HG03565 (cell line): ENCODE measurements around the gene TOMT.

Experiments used
- ATAC-seq: cut with Tn5 transposase; IDR thresholded peaks from one replicate; pipeline ENCODE4 v1.9.1; 2021; ENCODE audit warnings: mild to moderate bottlenecking, moderate library complexity; ENCODE audit not compliant: unreplicated experiment

TOMT gene

DNA sequence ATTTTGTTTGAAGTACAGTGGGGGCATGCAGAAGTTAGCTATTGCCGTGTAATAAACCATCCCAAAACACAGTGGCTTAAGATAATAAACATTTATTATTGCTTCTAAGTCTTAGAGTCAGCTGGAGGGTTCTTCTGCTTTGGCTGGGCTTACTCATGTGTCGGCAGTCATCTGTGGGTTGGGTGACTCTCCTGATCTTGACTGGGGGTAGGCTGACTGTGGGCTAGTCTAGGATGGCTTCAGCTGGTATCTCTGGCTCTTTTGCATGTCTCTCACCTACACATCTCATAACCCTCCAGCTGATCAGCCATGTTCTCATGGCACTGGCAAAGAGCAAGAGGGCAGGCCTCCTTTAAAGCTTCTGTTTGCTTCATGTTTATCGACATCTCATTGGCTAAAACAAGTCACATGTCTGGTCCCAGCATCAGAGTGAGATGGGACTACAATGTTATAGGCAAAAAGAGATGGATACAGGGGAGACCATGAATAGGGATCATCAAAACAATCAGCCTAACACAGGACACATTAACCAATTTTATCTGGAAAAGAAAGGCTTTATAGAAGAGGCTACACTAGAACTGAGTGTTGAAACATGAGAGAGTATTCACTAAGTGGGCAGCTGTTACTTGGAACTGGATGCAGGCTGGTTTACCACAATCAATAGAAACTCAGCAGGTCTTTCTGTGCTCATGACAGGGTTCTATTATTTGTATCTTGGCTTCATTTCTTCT lies 19.9 kb upstream of the TOMT start:
- ATAC-seq: no peak

DNA sequence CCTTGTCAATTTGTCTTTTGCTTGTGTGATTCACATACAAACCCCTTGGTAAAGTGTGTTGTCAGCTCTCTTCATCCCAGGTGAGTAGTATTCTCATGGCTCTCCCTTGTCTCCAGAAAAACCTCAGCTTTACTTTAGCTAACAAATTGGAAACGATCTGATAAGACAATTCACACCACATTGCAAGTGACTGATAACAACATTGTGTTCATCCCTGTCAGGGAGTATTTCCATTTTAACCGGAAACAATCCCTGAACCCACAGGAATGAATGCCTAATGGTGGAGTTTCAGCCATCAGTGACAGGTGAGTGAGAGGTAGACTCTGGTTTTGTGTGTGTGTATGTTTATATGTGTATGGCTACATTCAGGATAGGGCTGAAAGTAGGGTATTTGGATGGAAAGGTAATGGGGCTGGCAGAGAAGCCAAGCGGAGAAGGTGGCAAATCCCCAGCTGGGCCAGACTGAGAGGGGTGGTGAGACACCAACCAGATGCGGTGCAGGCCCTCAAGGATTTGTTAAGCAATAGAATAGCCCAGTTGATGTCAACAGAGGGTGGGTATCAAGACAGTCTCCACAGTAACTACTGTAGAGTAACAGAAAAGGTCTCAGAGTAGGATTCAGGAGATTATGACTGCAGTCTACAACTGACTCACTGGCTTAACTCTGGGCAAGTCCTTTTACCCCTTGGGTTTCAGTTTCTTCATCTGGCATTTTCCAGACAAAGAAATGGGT lies 17.5 kb upstream of the TOMT start:
- no peak for ATAC-seq

DNA sequence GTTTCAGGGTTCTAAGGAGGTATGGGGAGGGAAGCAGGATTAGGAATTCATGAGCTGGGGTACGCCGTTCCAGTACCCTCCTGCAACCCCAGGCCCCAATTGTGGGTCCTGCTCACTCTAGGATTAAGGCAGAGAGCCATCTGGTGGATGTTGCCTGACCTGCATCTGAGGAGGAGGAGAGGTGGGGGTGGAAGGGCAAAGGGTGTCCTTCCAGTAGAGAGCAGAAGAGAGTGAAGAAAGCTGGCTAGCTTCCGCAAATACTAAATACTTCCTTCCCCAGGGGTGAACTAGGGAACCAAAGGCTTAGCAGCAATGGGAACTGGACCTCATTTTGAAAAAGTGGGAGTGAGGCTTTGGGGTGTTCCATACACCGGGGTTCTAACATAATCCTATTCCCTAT lies 14.4 kb upstream of the TOMT start:
- peak; percentile 46 for ATAC-seq

DNA sequence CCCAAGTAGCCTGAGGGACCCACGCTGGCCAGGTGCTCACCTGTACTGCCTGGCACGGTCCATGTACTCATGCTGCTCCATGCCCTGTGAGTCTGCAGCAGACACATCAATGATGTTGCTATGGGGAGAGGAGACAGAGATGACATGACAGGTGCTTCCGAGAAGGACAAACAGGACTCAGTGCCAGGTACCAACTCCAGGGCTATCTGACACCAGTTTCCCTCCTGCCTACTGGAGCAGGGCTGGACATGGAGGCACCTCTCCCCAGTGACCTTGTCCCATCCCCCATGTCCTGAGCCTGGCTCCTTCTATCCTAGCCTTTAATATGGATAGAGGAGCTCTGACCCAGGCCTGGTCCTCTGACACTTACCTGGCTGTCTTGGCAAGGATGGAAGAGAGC lies 7.0 kb upstream of the TOMT start:
- ATAC-seq: no peak

DNA sequence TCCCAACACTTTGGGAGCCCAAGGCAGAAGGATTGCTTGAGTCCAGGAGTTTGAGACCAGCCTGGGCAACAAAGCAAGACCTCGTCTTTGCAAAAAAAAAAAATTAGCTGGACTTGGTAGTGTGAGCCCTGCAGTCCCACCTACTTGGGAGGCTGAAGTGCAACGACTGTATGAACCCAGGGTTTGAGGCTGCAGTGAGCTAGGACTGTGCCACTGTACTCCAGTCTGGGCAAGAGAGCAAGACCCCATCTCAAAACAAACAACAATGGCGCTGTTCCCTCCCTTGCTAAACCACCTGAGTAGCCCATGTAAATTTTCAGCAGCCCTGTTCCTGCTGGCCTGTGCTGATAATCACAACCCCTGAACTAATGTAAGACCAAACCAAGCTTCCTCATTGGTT lies 5.7 kb upstream of the TOMT start:
- ATAC-seq: no peak

DNA sequence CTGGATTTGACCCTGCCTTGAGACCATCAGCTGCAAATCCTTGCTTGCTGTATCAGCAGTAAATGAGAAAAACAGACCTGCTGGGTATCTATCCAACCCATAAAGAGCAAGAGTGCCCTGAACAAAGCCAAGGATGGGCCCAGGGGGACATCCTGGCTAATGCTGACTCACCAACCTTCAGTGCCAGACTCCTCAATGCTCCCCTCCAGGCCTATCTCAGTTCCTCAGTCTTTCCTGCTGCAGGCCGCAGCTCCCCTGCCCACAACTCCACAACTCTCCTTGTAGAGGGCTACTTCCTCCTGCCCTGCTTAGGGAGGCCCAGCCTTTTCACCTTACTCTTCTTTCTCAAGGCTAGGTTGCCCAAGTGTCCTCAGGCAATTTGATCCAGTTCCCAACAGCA lies 5.3 kb upstream of the TOMT start:
- no peak for ATAC-seq

DNA sequence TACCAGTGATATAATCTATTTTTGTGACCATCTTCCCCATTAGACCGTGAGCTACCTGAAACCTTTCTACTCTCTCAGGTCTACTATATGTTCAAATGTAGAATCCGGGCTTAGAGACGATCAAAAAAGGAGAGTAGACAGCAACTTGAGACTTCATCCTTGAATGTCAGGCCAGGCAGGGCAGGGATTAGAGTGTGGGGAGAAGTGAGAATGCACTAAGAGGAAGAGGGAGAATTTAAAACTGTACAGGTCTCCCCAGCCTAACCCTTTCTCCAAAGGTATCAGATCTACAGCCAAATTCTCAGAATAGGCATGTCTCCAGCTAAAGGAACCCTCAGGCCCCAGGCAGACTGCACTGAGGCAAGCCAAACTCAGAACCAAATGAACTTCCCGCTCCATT lies 3.6 kb upstream of the TOMT start:
- ATAC-seq: no peak

DNA sequence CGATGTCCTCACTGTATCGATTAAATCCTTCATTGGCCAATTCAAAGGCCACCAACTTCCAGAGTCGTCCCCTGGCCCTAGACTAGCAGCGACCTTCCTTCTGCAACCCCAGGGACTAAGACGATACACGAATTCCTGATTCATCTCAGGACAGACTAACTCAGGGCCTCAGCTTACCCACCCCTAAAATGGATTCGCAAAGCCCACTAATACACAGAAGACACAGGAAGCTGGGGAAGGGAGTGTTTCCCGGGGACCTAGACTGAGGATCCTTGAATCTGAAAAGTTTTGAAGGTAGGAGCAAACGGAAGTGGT lies 3.1 kb upstream of the TOMT start:
- ATAC-seq: peak; percentile 2

DNA sequence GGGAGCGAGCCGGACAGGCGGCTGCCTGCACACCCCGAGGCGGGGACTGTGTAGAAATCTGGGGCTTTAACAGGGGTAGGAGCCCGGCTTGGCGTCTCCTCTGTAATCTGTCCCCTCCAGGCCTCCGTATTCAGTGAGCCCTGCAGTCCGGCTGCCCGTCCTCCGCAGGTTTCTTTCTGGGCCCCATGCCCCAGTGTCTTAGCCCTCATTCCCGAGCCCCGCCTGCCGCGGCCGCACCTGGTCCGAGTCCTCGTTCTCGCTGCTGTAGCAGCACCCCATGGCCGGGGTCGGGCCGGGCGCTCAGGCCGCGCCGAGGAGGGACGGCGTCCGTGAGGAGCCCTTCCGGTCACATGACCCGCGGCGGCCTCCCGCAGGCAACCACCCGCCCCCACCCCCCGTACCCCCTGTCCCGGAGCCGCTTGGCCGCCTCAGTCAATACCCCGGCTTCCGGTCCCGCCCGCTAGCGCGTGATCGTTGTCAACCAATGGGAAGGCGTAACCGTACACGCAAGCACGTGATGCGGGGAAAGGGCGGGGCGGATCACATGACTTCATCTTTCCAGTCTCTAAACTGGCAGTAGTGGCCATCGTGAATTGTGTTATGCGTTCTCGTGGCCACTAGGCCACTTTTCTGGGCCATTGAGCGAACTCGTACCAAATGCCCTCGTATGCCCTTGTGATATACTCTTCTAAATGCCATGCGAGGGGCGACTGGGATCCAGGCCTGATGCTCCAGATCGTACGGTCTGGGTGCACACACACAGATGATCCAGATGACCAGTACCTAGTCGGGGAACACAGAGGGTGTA lies 2.6 kb upstream of the TOMT start, which contains the start of gene LAMTOR1:
TSS of gene LAMTOR1 (minus strand) at position 352 of the 808 bp plus-strand sequence. CDS start at position 279, 73 bp downstream.
- peak; percentile 91 for ATAC-seq

DNA sequence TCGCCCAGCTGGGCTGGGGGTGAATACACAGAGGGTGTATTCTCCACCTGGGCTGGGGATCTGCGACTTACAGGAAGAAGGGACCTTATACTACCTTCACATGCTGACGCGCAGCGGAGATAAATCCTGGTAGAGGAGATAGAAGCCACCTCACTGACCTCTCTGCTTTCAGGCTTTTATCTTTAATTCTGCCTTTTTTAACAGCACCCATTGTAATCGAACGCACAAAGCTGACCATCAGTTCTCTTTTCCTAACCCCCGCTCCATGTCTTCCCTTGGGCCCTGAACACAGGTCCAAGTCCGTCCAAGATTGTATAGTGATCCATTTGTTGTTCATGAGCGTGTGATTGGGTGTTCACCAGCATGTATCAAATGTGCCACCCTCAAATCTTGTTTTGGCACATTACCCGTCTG lies 2.0 kb upstream of the TOMT start:
- ATAC-seq: no peak

DNA sequence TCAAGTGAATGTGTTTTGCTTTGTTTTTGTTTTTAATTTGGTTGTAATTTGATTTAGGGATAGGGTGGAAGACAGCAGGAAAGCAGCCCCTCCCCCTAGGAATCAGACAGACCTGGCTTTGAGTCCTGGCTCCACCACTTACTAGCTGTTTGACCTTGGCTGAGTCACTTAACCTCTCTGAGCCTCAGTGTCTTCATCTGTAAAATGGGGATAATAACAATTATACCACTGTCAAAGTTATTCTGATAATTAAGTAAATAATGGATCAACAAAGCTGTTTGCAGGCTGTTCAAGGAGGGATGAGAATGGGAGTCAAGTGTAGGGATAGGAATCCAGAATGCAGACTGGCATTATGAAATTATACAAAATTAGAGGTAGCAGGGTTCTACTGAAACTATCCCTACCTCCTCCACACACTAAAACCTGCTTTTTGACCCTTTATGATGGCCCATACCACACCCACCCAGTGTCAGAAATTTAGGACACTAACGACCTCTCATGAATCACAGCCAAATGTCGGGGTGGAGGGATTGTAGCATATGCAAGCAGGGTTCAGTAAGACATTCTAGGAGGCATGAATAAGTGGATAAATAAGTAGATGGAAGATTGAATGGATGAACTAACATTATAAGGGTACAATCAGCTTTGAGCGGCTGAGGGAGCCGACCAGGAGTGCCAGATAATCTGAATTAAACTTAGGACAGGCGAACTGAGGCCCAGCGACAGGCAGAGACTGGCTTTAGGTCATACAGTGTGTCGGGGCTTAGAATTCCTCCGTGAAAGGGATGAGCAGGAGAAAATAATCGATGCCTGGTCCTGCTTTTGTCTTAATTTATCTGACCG lies 5.8 kb downstream of the TOMT start:
- no peak for ATAC-seq

DNA sequence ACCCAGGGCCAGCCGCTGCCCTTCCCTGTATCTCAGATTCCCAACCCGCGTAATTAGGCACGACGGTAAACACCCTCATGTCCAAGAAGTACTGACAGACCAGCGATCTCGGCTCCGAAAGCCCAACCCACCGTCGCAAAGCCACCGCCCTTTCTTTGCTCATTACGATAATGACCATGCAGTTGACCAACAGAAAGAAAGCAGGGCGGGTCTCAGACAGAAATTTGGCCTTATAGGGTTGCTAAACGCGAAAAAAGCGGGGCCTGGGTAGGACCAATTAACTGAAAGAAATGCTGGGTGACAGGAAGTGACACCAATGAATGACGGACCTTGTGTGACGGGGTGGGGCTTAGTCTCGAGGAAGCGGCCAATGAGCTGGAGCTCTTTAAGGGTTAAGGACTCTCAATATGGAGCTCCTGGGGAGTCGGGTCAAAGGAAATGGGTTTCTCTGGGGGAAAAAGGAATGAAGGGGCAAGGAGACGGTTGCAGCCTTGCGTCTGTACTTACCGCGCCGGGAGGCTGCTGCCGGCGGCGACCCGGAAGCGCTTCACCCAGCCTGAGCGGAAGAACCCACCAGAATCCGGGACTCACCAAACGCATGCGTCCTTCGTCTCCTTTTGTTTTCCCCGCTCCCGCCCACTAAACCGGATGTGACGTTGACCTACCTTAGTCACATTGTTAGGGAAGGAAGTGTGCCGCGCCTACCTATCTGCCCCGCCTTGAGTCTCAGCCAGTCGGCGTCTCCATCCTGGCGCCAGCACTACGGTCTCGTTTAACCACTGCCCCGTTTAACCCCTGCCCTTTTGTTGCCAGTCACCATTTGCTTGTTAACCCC lies 6.6 kb downstream of the TOMT start, which contains the start of gene ANAPC15:
TSS of gene ANAPC15 (minus strand) at position 553 of the 835 bp plus-strand sequence. CDS start 1,419 bp downstream, outside the sequence.
- peak; percentile 79 for ATAC-seq

DNA sequence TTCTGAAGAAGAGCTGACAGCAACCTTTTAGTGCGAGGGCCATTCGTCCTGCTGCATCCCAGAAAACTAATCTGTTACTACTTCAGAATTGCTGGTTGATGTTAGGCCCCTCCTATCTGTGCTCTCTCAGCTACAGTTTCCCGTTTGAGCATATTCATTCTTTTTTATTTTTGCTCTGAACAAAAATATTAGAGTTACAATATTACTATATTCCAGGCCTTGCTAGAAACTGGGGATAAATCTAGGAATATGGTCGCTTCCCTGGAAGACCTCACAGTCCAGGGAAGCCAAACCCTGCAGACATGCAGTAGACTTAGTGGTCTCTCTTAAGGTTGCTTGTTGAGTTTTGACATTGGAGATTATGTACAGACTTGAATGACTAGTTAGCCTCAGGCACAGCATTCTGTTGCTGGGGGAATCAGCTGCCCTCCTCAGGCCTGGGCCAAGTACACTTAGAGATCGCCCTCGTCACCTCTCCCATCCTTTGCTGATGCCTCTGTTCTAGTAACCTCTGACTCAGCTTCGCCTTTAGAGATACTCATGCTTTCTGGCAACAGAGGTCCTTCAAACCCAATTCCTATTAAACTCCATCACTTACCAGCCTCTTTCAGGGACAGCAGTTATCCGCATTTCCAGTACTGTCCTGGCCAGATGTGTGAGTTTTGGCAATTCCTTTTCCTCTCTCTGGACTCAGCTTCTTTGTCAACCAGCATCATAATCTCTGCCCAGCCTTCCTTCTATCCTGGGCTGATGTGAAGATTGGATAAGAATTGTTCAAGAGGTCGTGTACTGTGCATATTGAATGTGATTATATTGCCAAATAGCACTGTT lies 7.5 kb downstream of the TOMT start:
- ATAC-seq: no peak

DNA sequence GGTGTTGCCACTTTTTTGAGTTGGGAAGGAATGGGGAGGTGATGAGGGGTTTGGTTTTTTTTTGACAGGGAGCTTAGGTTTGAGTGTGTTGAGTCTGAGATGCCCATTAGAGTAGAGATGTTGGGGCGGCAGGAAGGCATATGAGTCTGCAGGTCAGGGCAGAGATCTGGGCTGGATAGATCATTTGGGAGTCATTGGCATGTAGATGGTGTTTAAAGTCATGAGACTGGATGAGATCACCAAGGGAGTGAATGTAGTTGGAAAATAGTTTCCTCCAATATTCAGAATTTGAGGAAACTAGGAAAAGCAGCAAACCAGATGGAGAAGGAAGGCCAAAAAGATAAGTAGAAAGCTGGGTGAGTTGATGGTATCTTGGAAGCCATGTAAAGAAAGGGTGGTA lies 8.8 kb downstream of the TOMT start:
- no peak for ATAC-seq

DNA sequence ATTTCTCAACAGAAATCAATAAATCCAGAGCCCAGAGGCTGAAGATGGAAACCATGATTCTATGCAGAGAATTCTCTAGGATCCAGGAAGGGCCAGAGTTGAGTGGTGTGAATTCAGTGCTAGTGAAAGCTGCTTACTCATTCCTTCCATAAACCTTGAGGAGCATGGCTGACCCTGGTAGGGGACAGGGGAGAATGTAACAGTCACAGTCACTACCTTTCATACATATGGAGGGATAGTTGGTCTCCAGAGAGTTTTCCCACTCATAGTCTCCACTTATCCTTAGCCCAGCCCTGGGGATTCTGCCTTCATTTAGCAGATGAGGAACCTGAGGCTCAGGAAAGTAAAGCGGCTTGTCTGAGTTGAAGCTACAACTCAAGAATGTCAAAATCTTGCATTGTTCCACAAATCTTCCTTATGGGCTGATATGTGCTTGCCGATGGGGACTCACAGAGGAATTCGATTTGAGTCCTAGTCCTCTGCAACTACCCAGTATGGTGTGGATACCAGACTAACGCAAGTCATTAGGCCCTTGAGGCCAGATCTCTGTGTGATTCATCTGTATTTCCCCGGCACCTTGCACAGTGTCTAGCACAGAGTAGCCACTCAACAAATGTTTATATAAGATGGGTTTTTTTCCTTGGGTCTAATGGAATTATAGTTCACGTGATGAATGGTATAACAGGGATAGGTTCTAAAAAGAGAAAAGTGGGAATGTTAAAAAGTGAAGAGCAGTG lies 10.5 kb downstream of the TOMT start:
- no peak for ATAC-seq

DNA sequence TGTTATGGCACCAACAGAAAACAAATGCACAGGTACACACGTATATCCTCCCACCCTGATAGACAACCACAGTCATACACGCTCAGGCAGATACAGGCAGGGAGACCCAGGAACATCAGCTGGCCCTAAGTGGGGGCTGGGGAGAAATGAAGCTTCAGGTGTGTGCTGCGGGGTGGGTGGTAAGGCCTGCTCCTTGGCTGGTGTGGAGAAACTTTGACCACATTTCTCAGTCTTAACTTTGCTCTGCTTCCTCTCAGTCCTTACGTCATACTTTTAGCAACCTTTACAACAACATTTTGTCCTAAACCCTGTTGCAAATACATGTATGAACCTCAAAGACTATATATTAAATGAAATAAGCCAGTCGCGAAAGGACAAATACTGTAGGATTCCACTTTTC lies 13.5 kb downstream of the TOMT start:
- no peak for ATAC-seq

DNA sequence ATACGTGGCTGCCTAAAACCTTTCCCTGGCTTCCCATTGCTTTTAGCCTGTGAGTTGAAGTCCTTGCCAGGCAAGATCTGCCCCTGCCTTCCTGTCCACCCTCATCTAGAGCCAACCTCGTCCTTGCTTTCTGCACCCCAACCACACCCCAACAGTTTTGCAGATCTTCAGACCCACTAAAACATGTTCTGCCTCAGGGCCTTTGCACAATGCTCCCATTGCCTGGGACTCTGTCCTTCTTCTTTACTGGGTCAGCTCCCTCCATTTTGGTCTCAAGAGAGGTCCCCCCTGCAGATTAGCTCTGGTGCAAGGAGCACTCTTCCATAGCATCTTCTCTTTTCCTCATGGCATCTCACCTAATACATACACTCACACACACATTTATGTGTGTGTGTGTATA lies 15.2 kb downstream of the TOMT start:
- ATAC-seq: no peak

DNA sequence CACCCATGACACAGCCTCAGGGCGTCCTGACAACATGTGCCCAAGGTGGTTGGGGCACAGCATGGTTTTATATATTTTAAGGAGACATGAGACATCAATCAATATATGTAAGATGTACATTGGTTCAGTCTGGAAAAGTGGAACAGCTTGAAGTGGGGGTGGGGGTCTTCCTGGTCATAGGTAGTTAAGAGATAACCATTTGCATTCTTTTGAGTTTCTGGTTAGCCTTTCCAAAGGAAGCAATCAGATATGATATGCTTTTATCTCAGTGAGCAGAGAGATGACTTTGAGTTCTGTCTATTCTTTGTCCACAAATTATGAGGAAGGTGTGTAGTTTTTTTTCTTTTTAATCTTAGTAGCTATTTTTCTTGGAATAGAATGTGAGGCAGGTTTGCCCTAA lies 16.9 kb downstream of the TOMT start:
- no peak for ATAC-seq
